GM12878 (cell line): ENCODE results near the gene CHMP1A. TPM values are rescaled to one million over a fixed set of nuclear protein-coding genes. Genes with fewer than 3 reads are reported as not detected.

Experiments
- ATAC-seq: fragments of 200-7000 bp; cut with Tn5 transposase; 3 replicates; pipeline ENCODE4 v1.9.1; 2020; ENCODE audit warnings: mild to moderate bottlenecking, moderate library complexity
- BruUV-seq: library from RNA; stranded (reverse); fragments of 400-500 nt; replicated peaks from 2 replicates; lab custom pipeline; 2021; lab: Mats Ljungman, UMichigan
- CTCF ChIA-PET: fragments of 300-600 bp; sonication (Branson Sonifier 250); formaldehyde crosslinking; extraction: SDS; loops from one replicate; lab custom pipeline; 2021; ENCODE audit warnings: inconsistent platforms; lab: Yijun Ruan, JAX
- POLR2A ChIA-PET: fragments of 350-600 bp; formaldehyde crosslinking; extraction: SDS; loops from one replicate; lab custom pipeline; 2021; ENCODE audit warnings: inconsistent platforms; lab: Charles Lee
- RAD21 ChIA-PET: fragments of 300-600 bp; sonication (Branson Sonifier 250); formaldehyde crosslinking; loops from one replicate; lab custom pipeline; 2023; ENCODE audit warnings: antibody characterized with exemption; ENCODE audit not compliant: unreplicated experiment; lab: Charles Lee
- SMC1A ChIA-PET: fragments of 300-600 bp; sonication (Branson Sonifier 250); formaldehyde crosslinking; loops from one replicate; lab custom pipeline; 2023; ENCODE audit not compliant: unreplicated experiment, uncharacterized antibody; lab: Charles Lee
- DNase-seq: peaks from one replicate; pipeline ENCODE4 v3.0.0-alpha.2; 2011; ENCODE audit warnings: low read depth, low spot score
- FAIRE-seq: peaks from 3 replicates; lab custom pipeline; 2011; peaks lifted over from hg19 to GRCh38; lab: Jason Lieb, UNC
- H2AFZ ChIP-seq: 2 replicates; pipeline ENCODE4 v1.6.0; 2011; ENCODE audit warnings: low read depth, low read length, control low read depth; ENCODE audit not compliant: control insufficient read depth
- H3K27ac ChIP-seq: 2 replicates; pipeline ENCODE4 v1.5.1; 2011; ENCODE audit warnings: control low read depth; ENCODE audit not compliant: control insufficient read depth, insufficient read depth
- H3K27me3 ChIP-seq, 2 experiments: replicated peaks in 1 of 2; 2 replicates each; pipeline versions ENCODE4 v1.6.0 to v1.6.1; 2011; ENCODE audit warnings: low read length in 1 of 2; ENCODE audit not compliant: control insufficient read depth in 2 of 2, insufficient read depth in 2 of 2
- H3K36me3 ChIP-seq, 2 experiments: 2 replicates each; pipeline ENCODE4 v1.5.1; 2011; ENCODE audit warnings: low read length in 1 of 2; ENCODE audit not compliant: control insufficient read depth in 2 of 2, insufficient read depth in 2 of 2
- H3K4me1 ChIP-seq: 2 replicates; pipeline ENCODE4 v1.6.1; 2011; ENCODE audit warnings: mild to moderate bottlenecking, low read length, moderate library complexity, mixed read lengths; ENCODE audit not compliant: control insufficient read depth, insufficient read depth
- H3K4me2 ChIP-seq: 2 replicates; pipeline ENCODE4 v1.6.0; 2011; ENCODE audit warnings: control low read depth; ENCODE audit not compliant: control insufficient read depth, insufficient read depth
- H3K4me3 ChIP-seq: fragments of 200-600 bp; sonication (generic); 2 replicates; pipeline ENCODE4 v1.5.1; 2016
- H3K79me2 ChIP-seq: 2 replicates; pipeline ENCODE4 v1.6.0; 2011; ENCODE audit warnings: low read length; ENCODE audit not compliant: control insufficient read depth, insufficient read depth
- H3K9ac ChIP-seq: 2 replicates; pipeline ENCODE4 v1.8.0; 2011; ENCODE audit warnings: low read length, control low read depth, mixed read lengths; ENCODE audit not compliant: control insufficient read depth, insufficient read depth
- H3K9me3 ChIP-seq: replicated peaks from 3 replicates; pipeline ENCODE4 v1.5.1; 2011; ENCODE audit warnings: mild to moderate bottlenecking, low read length; ENCODE audit not compliant: control insufficient read depth, insufficient read depth
- H4K20me1 ChIP-seq: 2 replicates; pipeline ENCODE4 v1.6.0; 2011; ENCODE audit not compliant: control insufficient read depth, insufficient read depth
- CBX5 ChIP-seq: sonication (generic); IDR thresholded peaks from 2 replicates; pipeline ENCODE4 v1.6.1; 2016; ENCODE audit warnings: low read depth, moderate library complexity, mild to moderate bottlenecking, inconsistent platforms
- MAX ChIP-seq: IDR thresholded peaks from 2 replicates; pipeline ENCODE4 v1.6.1; 2012; ENCODE audit warnings: low read depth, low read length, improper control_type of control experiment
- NBN ChIP-seq: fragments of 450-650 bp; IDR thresholded peaks from 2 replicates; pipeline ENCODE4 v1.6.1; 2016
- NR2C1 ChIP-seq: fragments of 450-650 bp; IDR thresholded peaks from 2 replicates; pipeline ENCODE4 v1.6.1; 2017; ENCODE audit warnings: antibody characterized with exemption, mild to moderate bottlenecking, moderate library complexity
- POLR2A ChIP-seq: IDR thresholded peaks from 2 replicates; pipeline ENCODE4 v1.6.1; 2011; ENCODE audit warnings: low read depth, mild to moderate bottlenecking, low read length
- TCF3 ChIP-seq: IDR thresholded peaks from 2 replicates; pipeline ENCODE4 v1.6.1; 2012; ENCODE audit warnings: low read depth, mild to moderate bottlenecking, low read length, borderline replicate concordance; ENCODE audit not compliant: insufficient read depth
- ZNF24 ChIP-seq: fragments of 450-650 bp; IDR thresholded peaks from 2 replicates; pipeline ENCODE4 v1.6.1; 2017; ENCODE audit warnings: antibody characterized with exemption, mild to moderate bottlenecking
- WGBS: methylation state at CpG from one replicate; pipeline ENCODE4 v1.1.6; 2016; ENCODE audit warnings: low lambda C conversion rate; ENCODE audit not compliant: insufficient replicate concordance, insufficient coverage; ENCODE audit errors: missing lambda C conversion rate; 5-methylcytosine and 5-hydroxymethylcytosine counted together
- in situ Hi-C: fragments of 300-500 bp; cut with MboI; formaldehyde crosslinking; loops from 9 replicates; pipeline ENCODE4 v1.14.3; 2018; ENCODE audit warnings: mixed read lengths
- intact Hi-C: fragments of 100-400 bp; cut with micrococcal nuclease; formaldehyde crosslinking; loops from one replicate; pipeline ENCODE4 v1.14.2; 2022; ENCODE audit not compliant: unreplicated experiment
- polyA plus RNA-seq, 11 experiments: library from polyadenylated mRNA; depleted of rRNA in 4 of 11; unstranded in 6 of 11; stranded (reverse) in 5 of 11; fragments of >200 nt; fragmentation: Nextera tagmentation in 4 of 11; fragmentation: Illumina TruSeq in 1 of 11; extraction: Ambion mirVana in 4 of 11; extraction: Trizol in 1 of 11; gene quantifications; 1 replicate in 1 of 11; 2 replicates in 10 of 11; pipeline versions ENCODE4 v1.2.1 to v1.2.3, GENCODE V29; 2011 to 2016; ENCODE audit warnings: inconsistent platforms in 2 of 11, missing spikeins in 2 of 11, low read depth in 1 of 11
- total RNA-seq, 4 experiments: library from RNA; depleted of rRNA in 3 of 4; stranded (reverse); fragments of >200 nt in 3 of 4; fragmentation: Illumina TruSeq in 1 of 4; extraction: Trizol in 1 of 4; gene quantifications; 2 replicates each; pipeline versions ENCODE4 v1.2.1 to v1.2.3, GENCODE V29; 2013 to 2021

Gene CHMP1A
- total and polyA plus RNA-seq, 10 of the 15 experiments (the other 5 are each of a cell fraction or from before 2014, with no cell fraction given) = 1.0 to 86.7 (median 54.7) TPM

GRCh38 chr16:89697616-89698331 lies 40.3 kb upstream of the CHMP1A start:
- no TSS peak for BruUV-seq
- H3K27me3 ChIP-seq = no peaks in the 10 kb centered on the region
- WGBS = 94% methylated on average over 26 of the region's 32 CpGs
- H4K20me1 ChIP-seq = no peaks in the 10 kb centered on the region; the same call in 1 of the 2 replicates
- SMC1A ChIA-PET = no interaction called here
- no peak overlapping the region for H3K27ac ChIP-seq
- no peaks in the 10 kb centered on the region for H3K79me2 ChIP-seq
- no peak for DNase-seq
- TF ChIP-seq TCF3 (0 out of 2 replicates have a peak, but pooled peaks have one; percentile 13), MAX (no peak), CBX5 (no peak)
- no peak for ATAC-seq
- peaks cover 22% of the 10 kb centered on the region for H3K4me1 ChIP-seq
- H3K36me3 ChIP-seq = peaks cover 0 to 9% of the 10 kb centered on the region in 2 experiments; a peak in 3 of 4 replicates
- CTCF ChIA-PET = interaction anchor here (0.8 kb wide), 1 partner anchor 40 kb away, joined by 3 read pairs; no protein-coding TSS in a partner anchor
- no peak for FAIRE-seq
- no peak overlapping the region for H3K9ac ChIP-seq
- RAD21 ChIA-PET = no interaction called here
- H2AFZ ChIP-seq = no peak overlapping the region
- no peak overlapping the region for H3K4me2 ChIP-seq
- in situ Hi-C loops (no loop called here), intact Hi-C loops (no loop called here)
- POLR2A ChIA-PET = interaction anchor here (0.6 to 1.4 kb wide), 2 partner anchors 9 to 182 kb away, joined by 3 read pairs; no protein-coding TSS in a partner anchor
- H3K4me3 ChIP-seq = no peak overlapping the region
- no peaks in the 10 kb centered on the region for H3K9me3 ChIP-seq

GRCh38 chr16:89697161-89697615 lies 39.7 kb upstream of the CHMP1A start:
- Histone ChIP-seq H3K36me3 (peaks cover 0 to 9% of the 10 kb centered on the region in 2 experiments; a peak in 3 of 4 replicates), H3K4me2 (no peak overlapping the region), H3K4me1 (peaks cover 20% of the 10 kb centered on the region), H3K79me2 (no peaks in the 10 kb centered on the region), H4K20me1 (no peaks in the 10 kb centered on the region; the same call in 1 of the 2 replicates), H3K9ac (no peak overlapping the region), H3K4me3 (no peak overlapping the region), H3K9me3 (no peaks in the 10 kb centered on the region), H3K27ac (no peak overlapping the region), H2AFZ (no peak overlapping the region), H3K27me3 (no peaks in the 10 kb centered on the region)
- ChIA-PET POLR2A (interaction anchor here (0.6 to 1.4 kb wide), 2 partner anchors 9 to 181 kb away, joined by 3 read pairs; no protein-coding TSS in a partner anchor), RAD21 (no interaction called here), CTCF (interaction anchor here (0.8 to 1.2 kb wide), 2 partner anchors 39 to 96 kb away, joined by 3 read pairs; no protein-coding TSS in a partner anchor), SMC1A (no interaction called here)
- intact Hi-C loops (no loop called here), in situ Hi-C loops (no loop called here)
- TF ChIP-seq NR2C1 = no peak
- TF ChIP-seq POLR2A = peak; percentile 49; the same call in 1 of the 2 replicates
- no peak for TF ChIP-seq NBN
- no peak for TF ChIP-seq ZNF24
- ATAC-seq (no peak), DNase-seq (no peak), FAIRE-seq (no peak)
- 92% methylated on average over 19 of the region's 19 CpGs for WGBS
- BruUV-seq = no TSS peak
